Measurements from ENCODE around the gene MPV17L2.

MPV17L2 gene

DNA sequence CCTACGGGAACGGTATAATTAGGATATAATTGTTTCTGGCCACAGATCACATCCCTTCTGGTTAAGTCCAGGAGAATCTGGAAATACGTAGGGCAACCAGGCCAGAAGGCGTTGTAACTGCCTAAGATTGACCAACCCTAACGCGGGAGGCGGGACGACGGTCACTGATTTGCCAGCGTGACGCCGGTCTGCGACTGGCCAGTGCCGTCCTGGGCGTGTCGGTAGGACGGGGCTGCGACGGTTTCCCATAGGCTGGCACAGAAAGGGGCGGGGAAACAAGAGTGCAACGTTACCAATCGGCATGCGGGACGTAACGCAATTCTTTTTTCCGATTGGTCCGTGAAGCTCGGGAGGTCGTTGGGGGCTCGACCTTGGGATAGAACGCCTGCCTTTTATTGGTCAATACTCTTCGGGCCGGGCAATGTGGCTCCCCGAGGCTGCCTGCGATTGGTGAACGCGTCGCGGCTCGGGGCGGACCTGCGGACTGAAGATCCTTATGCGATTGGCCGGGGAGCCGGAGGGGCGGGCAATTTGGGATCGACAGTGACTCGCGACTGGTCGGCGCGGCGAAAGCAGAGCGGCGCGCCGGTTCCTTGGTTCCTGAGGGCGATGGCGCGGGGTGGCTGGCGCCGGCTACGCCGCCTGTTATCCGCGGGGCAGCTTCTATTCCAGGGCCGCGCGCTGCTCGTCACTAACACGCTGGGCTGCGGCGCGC, at the start of gene MPV17L2:
Gene MPV17L2 (plus strand): TSS at position 546 of the 715 bp plus-strand sequence. CDS start 64 bp downstream, at position 610.
- Histone ChIP-seq H3K4me3 (ENCODE audit: low read length) (peak within 1 kb of the TSS; percentile 93), H3K9me3 (ENCODE audit: insufficient read depth, low read depth, low read length) (no peaks in the 10 kb centered on the region), H3K4me1 (ENCODE audit: insufficient read depth, low read length) (peaks cover 8% of the 10 kb centered on the region; the same call in 1 of the 2 replicates), H3K27me3 (ENCODE audit: insufficient read depth, low read length) (no peaks in the 10 kb centered on the region), H3K27ac (ENCODE audit: low read length) (no peak within 1 kb of the TSS), H3K36me3 (ENCODE audit: insufficient read depth, low read depth, low read length) (peaks cover 12% of the 10 kb centered on the region), H3K9ac (ENCODE audit: low read depth, low read length) (peak within 1 kb of the TSS; percentile 76; the same call in 1 of the 2 replicates)

DNA sequence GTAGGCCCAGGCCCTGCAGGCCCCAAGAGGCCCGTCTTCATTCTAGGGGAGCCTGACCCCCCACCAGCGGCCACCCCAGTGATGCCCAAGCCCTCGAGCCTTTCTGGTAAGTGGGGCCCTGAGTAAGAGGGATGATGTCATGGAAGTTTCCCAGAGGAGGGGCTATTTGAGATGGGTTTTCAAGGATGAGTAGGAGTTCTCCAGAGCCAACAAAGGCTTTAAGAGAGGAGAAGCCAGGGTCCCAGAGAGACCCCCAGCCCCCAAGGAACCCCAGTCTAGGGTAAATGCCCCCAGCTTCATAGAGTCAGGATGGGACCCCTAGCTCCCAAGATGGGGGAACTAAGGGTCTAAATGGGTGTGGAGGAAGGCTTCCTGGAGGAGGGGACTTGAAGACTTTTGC, 49.1 kb upstream of the MPV17L2 start:
- peaks cover 43% of the 10 kb centered on the region for H3K36me3 ChIP-seq (ENCODE audit: insufficient read depth, low read depth, low read length)
- H3K27me3 ChIP-seq (ENCODE audit: insufficient read depth, low read length) = no peaks in the 10 kb centered on the region

DNA sequence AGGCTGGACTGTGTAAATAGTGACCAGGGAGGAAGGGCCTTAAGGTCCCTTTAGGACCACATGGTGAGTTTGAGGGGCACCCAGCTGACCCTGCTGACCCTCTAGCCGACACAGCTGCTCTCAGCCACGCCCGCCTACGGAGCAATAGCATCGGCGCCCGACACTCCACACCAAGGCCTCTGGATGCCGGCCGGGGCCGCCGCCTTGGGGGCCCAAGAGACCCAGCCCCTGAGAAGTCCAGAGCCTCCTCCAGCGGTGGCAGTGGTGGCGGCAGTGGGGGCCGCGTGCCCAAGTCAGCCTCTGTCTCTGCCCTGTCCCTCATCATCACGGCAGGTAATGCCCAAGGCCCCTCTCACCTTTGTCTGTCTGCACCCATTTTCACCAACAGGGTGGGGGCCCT, 48.7 kb upstream of the MPV17L2 start:
- Histone ChIP-seq H3K9me3 (ENCODE audit: insufficient read depth, low read depth, low read length) (no peaks in the 10 kb centered on the region), H3K27ac (ENCODE audit: low read length) (no peak overlapping the region), H3K27me3 (ENCODE audit: insufficient read depth, low read length) (no peaks in the 10 kb centered on the region), H3K36me3 (ENCODE audit: insufficient read depth, low read depth, low read length) (peaks cover 40% of the 10 kb centered on the region), H3K9ac (ENCODE audit: low read depth, low read length) (no peak overlapping the region), H3K4me1 (ENCODE audit: insufficient read depth, low read length) (no peaks in the 10 kb centered on the region), H3K4me3 (ENCODE audit: low read length) (no peak overlapping the region)

More for the DNA sequence above, 49.1 kb upstream of the MPV17L2 start:
- Histone ChIP-seq H3K9me3 (ENCODE audit: insufficient read depth, low read depth, low read length) (no peaks in the 10 kb centered on the region), H3K27ac (ENCODE audit: low read length) (no peak overlapping the region), H3K9ac (ENCODE audit: low read depth, low read length) (no peak overlapping the region), H3K4me3 (ENCODE audit: low read length) (no peak overlapping the region), H3K4me1 (ENCODE audit: insufficient read depth, low read length) (no peaks in the 10 kb centered on the region)

DNA sequence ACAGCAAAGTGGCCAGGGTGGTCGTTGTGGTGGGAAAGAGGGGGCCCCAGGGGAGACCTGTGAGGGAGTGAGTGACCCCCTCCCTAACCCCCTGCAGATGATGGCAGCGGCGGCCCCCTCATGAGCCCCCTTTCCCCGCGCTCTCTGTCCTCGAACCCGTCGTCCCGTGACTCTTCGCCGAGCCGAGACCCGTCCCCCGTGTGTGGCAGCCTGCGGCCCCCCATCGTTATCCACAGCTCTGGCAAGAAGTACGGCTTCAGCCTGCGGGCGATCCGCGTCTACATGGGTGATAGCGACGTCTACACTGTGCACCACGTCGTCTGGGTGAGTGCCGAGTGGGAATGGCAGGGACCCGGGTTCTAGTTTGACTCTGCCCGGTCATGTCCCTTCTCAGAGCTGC, 48.1 kb upstream of the MPV17L2 start:
- Histone ChIP-seq H3K36me3 (ENCODE audit: insufficient read depth, low read depth, low read length) (peaks cover 40% of the 10 kb centered on the region), H3K9ac (ENCODE audit: low read depth, low read length) (no peak overlapping the region), H3K27ac (ENCODE audit: low read length) (no peak overlapping the region), H3K4me3 (ENCODE audit: low read length) (no peak overlapping the region), H3K9me3 (ENCODE audit: insufficient read depth, low read depth, low read length) (no peaks in the 10 kb centered on the region), H3K4me1 (ENCODE audit: insufficient read depth, low read length) (no peaks in the 10 kb centered on the region), H3K27me3 (ENCODE audit: insufficient read depth, low read length) (no peaks in the 10 kb centered on the region)

DNA sequence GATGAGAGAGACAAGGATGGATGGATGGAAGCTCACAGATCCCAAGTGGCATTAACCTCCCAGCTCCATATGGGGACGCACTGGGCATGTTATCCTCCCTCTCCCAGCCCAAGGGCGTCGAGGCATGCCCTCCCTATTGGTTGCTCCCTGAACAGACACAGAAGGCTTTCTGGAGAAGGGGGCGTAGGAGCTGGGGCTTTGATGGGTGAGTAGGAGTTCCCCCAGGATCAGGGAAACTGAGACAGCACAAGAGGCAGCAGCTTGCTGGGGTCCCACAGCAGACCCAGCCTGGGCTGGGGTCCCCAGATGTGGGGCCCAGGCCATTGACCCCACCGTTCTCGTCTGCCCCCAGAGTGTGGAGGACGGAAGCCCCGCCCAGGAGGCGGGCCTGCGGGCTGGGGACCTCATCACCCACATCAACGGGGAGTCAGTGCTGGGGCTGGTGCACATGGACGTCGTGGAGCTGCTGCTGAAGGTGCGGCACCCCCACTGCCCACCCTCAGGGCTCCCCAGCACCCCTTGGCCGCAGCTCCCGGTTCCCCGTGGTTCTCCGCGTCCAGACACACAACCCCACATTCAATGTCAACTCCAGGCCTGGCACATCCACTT, 47.5 kb upstream of the MPV17L2 start:
- Histone ChIP-seq H3K4me1 (ENCODE audit: insufficient read depth, low read length) (no peaks in the 10 kb centered on the region), H3K27ac (ENCODE audit: low read length) (no peak overlapping the region), H3K27me3 (ENCODE audit: insufficient read depth, low read length) (no peaks in the 10 kb centered on the region), H3K36me3 (ENCODE audit: insufficient read depth, low read depth, low read length) (peaks cover 36% of the 10 kb centered on the region), H3K9me3 (ENCODE audit: insufficient read depth, low read depth, low read length) (no peaks in the 10 kb centered on the region), H3K4me3 (ENCODE audit: low read length) (no peak overlapping the region), H3K9ac (ENCODE audit: low read depth, low read length) (no peak overlapping the region)

DNA sequence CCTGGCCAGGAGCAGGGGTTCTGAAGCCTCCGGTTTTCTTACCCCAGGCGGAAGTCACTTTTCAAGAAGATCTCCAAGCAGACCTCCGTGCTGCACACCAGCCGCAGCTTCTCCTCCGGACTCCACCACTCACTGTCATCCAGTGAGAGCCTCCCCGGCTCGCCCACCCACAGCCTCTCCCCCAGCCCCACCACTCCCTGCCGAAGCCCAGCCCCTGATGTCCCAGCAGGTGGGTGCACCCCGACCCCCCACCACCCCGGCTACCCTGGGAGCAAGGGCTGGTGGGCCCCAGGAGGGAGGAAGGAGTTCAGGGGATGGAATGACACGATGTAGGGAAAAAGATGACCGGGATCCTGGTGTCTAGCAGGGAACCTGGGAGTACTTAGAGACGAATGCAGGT, 45.6 kb upstream of the MPV17L2 start:
- Histone ChIP-seq H3K9me3 (ENCODE audit: insufficient read depth, low read depth, low read length) (no peaks in the 10 kb centered on the region), H3K4me1 (ENCODE audit: insufficient read depth, low read length) (no peaks in the 10 kb centered on the region), H3K27ac (ENCODE audit: low read length) (no peak overlapping the region), H3K36me3 (ENCODE audit: insufficient read depth, low read depth, low read length) (peaks cover 28% of the 10 kb centered on the region; the same call in 1 of the 2 replicates), H3K4me3 (ENCODE audit: low read length) (no peak overlapping the region), H3K9ac (ENCODE audit: low read depth, low read length) (no peak overlapping the region), H3K27me3 (ENCODE audit: insufficient read depth, low read length) (no peaks in the 10 kb centered on the region)

DNA sequence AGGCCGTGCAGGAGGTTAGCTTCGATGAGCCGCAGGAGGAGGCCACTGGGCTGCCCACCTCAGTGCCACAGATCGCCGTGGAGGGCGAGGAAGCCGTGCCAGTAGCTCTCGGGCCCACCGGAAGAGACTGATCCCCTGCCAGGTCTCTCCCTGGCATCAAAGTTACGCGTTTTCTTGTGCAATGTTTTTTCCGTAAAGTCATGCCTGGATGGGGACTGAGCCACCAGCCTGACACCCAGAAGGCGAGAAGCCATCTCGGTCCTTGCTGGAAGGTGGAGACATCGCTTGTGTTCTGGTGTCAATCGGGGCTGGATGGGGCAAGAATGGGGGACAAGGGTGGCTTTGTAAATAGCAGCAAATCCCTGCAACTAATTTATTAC, 43.4 kb upstream of the MPV17L2 start:
- no peaks in the 10 kb centered on the region for H3K27me3 ChIP-seq (ENCODE audit: insufficient read depth, low read length)
- no peaks in the 10 kb centered on the region for H3K9me3 ChIP-seq (ENCODE audit: insufficient read depth, low read depth, low read length)
- peaks cover 3% of the 10 kb centered on the region; the same call in 1 of the 2 replicates for H3K4me1 ChIP-seq (ENCODE audit: insufficient read depth, low read length)
- no peak overlapping the region for H3K9ac ChIP-seq (ENCODE audit: low read depth, low read length)
- no peak overlapping the region for H3K4me3 ChIP-seq (ENCODE audit: low read length)
- H3K36me3 ChIP-seq (ENCODE audit: insufficient read depth, low read depth, low read length) = peaks cover 9% of the 10 kb centered on the region; the same call in 1 of the 2 replicates
- no peak overlapping the region for H3K27ac ChIP-seq (ENCODE audit: low read length)

DNA sequence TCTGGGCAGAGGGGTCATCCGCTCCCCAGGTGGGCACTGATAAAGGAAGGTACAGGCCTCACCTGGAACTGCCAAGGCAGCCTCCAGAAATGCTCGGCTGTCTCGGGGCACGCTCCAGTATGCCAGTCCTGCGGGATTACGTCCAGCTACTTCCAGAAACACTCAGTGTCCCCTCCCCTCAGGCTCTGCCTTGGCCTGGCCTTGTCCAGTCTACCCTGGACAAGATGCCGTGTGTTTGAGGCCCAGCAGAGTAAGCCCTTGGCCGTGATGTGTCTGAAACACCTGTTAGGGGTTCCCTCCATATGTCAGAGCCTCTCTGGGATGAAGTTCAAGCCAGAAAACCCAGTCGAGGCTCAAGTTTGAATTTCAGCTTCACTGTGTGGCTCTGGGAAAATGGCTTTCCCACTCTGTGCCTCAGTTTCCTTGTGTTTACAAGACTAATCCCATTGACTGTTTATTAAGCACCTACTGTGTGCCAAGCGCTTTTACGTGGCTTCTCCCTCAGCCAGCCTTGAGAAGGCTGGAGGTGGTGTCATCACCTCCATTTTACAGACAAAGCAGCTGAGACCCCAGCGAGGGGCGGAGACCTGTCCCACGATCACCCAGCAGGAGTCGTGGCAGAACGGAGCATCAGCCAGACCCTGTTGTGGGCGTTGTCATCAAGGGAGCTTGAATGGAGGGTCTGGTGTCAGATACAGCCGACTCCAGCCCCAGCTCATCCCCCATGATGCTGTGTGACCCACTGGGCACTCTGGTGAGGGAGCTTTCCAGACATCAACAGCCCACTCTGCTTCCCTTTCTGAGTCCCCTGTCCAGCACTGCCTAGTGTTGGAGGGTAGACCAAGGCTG, 42.0 kb upstream of the MPV17L2 start:
- peaks cover 3% of the 10 kb centered on the region; the same call in 1 of the 2 replicates for H3K4me1 ChIP-seq (ENCODE audit: insufficient read depth, low read length)
- no peak overlapping the region for H3K27ac ChIP-seq (ENCODE audit: low read length)
- H3K9me3 ChIP-seq (ENCODE audit: insufficient read depth, low read depth, low read length) = no peaks in the 10 kb centered on the region
- H3K27me3 ChIP-seq (ENCODE audit: insufficient read depth, low read length) = no peaks in the 10 kb centered on the region
- H3K4me3 ChIP-seq (ENCODE audit: low read length) = no peak overlapping the region
- no peak overlapping the region for H3K9ac ChIP-seq (ENCODE audit: low read depth, low read length)
- H3K36me3 ChIP-seq (ENCODE audit: insufficient read depth, low read depth, low read length) = 0 out of 2 replicates have a peak, but pooled peaks cover under 1% of the 10 kb centered on the region

DNA sequence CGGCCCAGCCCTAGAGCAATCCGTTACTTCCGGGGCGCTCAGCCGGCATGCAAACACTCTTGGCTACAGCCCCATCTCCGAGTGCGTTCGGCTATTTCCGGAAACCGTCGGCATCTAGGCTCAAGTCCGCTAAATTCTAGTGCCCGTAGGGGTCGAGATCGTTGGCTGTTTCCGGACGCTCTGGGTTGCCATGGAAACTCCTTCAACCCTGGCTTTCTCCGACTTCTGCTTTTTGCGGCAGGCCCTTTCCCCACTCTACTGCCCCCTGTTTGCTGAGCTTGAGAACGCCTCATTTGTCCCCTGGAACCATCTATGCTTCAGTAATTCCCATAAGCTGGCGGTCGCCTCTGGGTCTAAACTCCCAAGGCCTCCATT, 40.6 kb upstream of the MPV17L2 start:
- no peaks in the 10 kb centered on the region for H3K9me3 ChIP-seq (ENCODE audit: insufficient read depth, low read depth, low read length)
- peak overlapping the region; percentile 76 for H3K4me3 ChIP-seq (ENCODE audit: low read length)
- H3K4me1 ChIP-seq (ENCODE audit: insufficient read depth, low read length) = peaks cover 3% of the 10 kb centered on the region; the same call in 1 of the 2 replicates
- H3K9ac ChIP-seq (ENCODE audit: low read depth, low read length) = peak overlapping the region; percentile 90
- peak overlapping the region; percentile 31 for H3K27ac ChIP-seq (ENCODE audit: low read length)
- peaks cover 10% of the 10 kb centered on the region; the same call in 1 of the 2 replicates for H3K36me3 ChIP-seq (ENCODE audit: insufficient read depth, low read depth, low read length)
- H3K27me3 ChIP-seq (ENCODE audit: insufficient read depth, low read length) = no peaks in the 10 kb centered on the region

DNA sequence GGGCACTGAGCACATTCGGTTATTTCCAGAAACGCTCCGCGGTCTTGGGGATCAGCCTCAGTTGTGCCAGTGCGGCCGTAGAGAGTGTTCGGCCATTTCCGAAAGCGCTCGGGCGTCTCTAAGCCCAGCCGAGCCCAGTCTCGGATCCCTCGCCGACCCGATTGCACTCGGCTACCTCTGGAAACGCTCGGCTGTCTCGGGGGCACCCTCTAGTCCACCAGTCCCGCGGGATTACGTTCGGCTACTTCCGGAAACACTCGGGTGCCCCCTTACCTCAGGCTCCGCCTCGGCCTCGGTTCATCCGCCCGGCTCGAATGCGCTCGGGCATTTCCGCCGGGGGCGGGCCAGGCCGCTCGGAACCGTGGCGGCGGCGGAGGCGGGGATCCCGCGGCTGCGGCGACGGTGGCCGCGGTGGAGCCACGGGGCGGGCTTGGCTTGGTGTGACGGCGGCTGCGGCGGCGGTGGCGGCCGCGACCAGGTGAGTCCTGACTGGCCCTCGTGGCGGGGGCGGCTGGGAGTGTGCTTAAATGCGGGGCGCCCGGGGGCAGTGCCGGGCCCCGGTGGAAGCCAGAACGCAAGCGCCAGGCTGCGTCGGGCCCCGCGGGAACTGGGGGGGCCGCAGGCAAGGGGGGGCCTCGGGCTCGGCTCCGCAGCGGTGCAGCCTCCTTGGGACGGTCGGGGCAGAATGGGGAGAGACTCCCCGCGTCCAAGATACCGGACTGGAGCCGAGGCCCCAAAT, 40.0 kb upstream of the MPV17L2 start, which contains the start of gene PIK3R2:
Gene PIK3R2 (plus strand): TSS at position 347 of the 739 bp plus-strand sequence. CDS start 2,717 bp downstream, outside the sequence.
- Histone ChIP-seq H3K36me3 (ENCODE audit: insufficient read depth, low read depth, low read length) (peaks cover 10% of the 10 kb centered on the region; the same call in 1 of the 2 replicates), H3K9me3 (ENCODE audit: insufficient read depth, low read depth, low read length) (no peaks in the 10 kb centered on the region), H3K4me3 (ENCODE audit: low read length) (peak within 1 kb of the TSS; percentile 76), H3K27ac (ENCODE audit: low read length) (peak within 1 kb of the TSS; percentile 31), H3K4me1 (ENCODE audit: insufficient read depth, low read length) (peaks cover 3% of the 10 kb centered on the region; the same call in 1 of the 2 replicates), H3K27me3 (ENCODE audit: insufficient read depth, low read length) (no peaks in the 10 kb centered on the region), H3K9ac (ENCODE audit: low read depth, low read length) (peak within 1 kb of the TSS; percentile 92)
